ENCODE results near the gene TRIM2.

DNA sequence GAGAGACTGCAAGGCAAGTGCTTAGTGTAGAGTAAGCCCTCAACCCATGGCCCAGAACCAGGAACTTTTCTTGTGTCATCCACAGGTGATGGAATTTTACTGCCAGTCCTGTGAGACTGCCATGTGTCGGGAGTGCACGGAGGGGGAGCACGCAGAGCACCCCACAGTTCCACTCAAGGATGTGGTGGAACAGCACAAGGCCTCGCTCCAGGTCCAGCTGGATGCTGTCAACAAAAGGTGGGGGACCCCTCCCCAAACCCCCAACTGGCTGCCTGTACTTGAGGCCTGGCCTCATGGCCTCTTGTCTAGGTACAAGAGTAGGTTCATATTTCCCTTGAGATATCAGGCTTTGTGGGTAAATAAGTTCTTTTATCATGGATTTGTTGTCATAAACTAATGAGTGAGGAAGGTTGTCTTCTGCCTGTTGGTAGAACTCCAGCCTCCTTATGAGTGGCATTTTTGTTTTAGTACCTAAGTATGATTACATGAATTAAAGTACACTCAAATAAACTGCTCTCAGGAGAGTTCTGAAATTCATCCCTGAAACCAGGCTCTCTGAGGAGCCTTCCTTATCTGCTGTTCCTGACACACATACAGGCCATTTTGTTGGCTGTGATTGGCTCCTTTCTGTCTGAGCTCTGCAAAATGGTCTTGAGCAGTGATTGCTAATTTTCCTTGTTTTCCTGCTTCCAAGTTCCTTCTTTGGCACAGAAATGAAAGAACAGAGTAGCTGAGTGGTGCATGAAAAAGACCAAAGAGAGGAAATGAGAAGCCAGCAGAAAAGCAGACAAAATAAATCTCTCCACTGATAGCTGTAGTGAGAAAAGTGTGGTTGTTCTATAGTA lies 88.9 kb downstream of the TRIM2 start:
- TF ChIP-seq, protein P1, sequence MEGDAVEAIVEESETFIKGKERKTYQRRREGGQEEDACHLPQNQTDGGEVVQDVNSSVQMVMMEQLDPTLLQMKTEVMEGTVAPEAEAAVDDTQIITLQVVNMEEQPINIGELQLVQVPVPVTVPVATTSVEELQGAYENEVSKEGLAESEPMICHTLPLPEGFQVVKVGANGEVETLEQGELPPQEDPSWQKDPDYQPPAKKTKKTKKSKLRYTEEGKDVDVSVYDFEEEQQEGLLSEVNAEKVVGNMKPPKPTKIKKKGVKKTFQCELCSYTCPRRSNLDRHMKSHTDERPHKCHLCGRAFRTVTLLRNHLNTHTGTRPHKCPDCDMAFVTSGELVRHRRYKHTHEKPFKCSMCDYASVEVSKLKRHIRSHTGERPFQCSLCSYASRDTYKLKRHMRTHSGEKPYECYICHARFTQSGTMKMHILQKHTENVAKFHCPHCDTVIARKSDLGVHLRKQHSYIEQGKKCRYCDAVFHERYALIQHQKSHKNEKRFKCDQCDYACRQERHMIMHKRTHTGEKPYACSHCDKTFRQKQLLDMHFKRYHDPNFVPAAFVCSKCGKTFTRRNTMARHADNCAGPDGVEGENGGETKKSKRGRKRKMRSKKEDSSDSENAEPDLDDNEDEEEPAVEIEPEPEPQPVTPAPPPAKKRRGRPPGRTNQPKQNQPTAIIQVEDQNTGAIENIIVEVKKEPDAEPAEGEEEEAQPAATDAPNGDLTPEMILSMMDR (IDR thresholded peaks at IDR 0.05) = no peak
- TF ChIP-seq POLR2AphosphoS5 (IDR thresholded peaks at IDR 0.05) (no peak), EP300 (IDR thresholded peaks at IDR 0.05) (no peak), POLR2A (IDR thresholded peaks at IDR 0.05) (no peak)

All from upper lobe of left lung (tissue), 4 donors.